ENCODE measurements around the gene ENTR1. TPM values are rescaled to one million over a fixed set of nuclear protein-coding genes. Genes with fewer than 3 reads are reported as not detected.

Gene ENTR1
- total RNA-seq, 6 experiments from 2014 or later = 40.8 to 55.1 (median 43.7) TPM

DNA sequence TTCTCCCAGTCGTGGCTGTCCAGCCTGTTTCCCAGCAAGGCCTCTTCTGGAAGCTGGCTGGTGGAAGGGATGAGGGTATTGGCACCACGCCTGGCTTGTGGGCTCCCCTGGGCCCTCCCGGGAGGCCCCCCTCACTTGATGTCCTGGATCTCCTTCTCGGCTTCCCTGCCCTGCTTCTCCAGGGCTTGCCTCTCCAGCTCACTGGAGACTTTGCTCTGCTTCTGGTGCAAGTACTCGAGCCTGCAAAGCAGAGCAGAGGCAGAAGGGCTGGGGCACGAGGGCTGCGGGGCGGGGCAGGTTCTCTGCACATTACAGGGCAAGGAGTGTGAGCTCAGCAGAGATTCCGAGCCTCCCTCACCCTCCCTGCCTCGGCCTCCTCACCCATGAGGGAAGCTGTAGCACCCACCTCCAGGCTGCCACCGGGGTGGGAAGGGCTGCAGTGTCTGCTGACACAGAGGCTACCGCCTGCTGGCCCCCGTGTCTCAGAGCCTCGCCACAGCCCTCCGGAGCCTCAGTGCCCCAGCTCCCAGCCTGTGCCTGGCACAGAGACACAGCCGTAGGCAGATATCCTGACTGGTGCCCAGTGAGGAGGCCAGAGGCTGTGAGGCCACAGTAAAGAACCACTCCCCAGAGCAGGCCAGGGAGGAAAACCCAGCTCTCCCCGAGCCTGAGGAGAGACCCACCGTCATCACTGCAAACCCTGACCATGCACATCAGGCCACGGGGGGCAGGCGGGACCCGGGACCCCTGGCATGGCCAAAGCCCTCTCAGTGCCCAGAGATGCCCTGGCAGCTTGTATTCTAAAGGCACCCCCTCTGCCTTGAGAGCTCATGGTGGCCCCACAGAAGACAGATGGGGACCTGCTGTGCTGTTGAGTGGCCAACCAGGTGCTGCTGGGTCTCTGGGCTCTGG, 17.6 kb downstream of the ENTR1 start:
- Mint-ChIP-seq H3K4me3 (no peak overlapping the region), H3K27me3 (ENCODE audit: insufficient read depth) (0 out of 2 replicates have a peak, but pooled peaks cover 2% of the 10 kb centered on the region), H3K36me3 (ENCODE audit: low read depth) (peaks cover 20% of the 10 kb centered on the region), H3K27ac (no peak overlapping the region), H3K4me1 (ENCODE audit: low read depth) (no peaks in the 10 kb centered on the region), H3K9me3 (no peaks in the 10 kb centered on the region)
- TF ChIP-seq, protein P1, sequence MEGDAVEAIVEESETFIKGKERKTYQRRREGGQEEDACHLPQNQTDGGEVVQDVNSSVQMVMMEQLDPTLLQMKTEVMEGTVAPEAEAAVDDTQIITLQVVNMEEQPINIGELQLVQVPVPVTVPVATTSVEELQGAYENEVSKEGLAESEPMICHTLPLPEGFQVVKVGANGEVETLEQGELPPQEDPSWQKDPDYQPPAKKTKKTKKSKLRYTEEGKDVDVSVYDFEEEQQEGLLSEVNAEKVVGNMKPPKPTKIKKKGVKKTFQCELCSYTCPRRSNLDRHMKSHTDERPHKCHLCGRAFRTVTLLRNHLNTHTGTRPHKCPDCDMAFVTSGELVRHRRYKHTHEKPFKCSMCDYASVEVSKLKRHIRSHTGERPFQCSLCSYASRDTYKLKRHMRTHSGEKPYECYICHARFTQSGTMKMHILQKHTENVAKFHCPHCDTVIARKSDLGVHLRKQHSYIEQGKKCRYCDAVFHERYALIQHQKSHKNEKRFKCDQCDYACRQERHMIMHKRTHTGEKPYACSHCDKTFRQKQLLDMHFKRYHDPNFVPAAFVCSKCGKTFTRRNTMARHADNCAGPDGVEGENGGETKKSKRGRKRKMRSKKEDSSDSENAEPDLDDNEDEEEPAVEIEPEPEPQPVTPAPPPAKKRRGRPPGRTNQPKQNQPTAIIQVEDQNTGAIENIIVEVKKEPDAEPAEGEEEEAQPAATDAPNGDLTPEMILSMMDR (IDR thresholded peaks at IDR 0.05) = no peak
- no peak for DNase-seq

- Mint-ChIP-seq H3K36me3 (ENCODE audit: low read depth) (peaks cover 26% of the 10 kb centered on the region), H3K9me3 (no peaks in the 10 kb centered on the region), H3K4me1 (ENCODE audit: low read depth) (no peaks in the 10 kb centered on the region), H3K4me3 (no peak overlapping the region), H3K27ac (no peak overlapping the region), H3K27me3 (ENCODE audit: insufficient read depth) (peaks cover 2% of the 10 kb centered on the region; the same call in 1 of the 2 replicates)
- DNase-seq = no peak
- TF ChIP-seq, protein P1 (IDR thresholded peaks at IDR 0.05) = no peak
Measured at GRCh38 chr9:136391737-136392537, 18.5 kb downstream of the ENTR1 start.

GRCh38 chr9:136389396-136389795, 21.0 kb downstream of the ENTR1 start:
- DNase-seq = no peak
- TF ChIP-seq, protein P1 (IDR thresholded peaks at IDR 0.05) = no peak
- Mint-ChIP-seq H3K9me3 (no peaks in the 10 kb centered on the region), H3K27ac (no peak overlapping the region), H3K27me3 (ENCODE audit: insufficient read depth) (peaks cover 2% of the 10 kb centered on the region; the same call in 1 of the 2 replicates), H3K4me1 (ENCODE audit: low read depth) (no peaks in the 10 kb centered on the region), H3K4me3 (no peak overlapping the region), H3K36me3 (ENCODE audit: low read depth) (peaks cover 29% of the 10 kb centered on the region)

DNA sequence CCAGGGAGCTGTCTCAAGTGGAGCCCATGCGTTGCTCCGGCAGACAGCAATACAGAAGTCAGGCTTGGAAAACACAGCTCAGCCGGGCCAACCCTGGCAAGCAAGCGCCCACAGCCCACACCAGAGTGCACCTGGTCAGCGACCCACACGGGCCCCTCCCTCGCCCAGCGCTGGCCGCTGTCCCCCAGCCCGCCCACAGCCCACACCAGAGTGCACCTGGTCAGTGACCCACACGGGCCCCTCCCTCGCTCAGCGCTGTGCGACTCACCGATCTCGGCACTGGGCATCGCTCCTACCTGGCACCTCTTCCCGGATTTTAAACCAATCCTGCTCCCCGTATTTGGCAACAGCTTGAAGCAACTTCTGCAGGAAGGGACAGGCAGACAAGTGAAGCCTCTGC, 23.2 kb downstream of the ENTR1 start:
- Mint-ChIP-seq H3K36me3 (ENCODE audit: low read depth) (peaks cover 29% of the 10 kb centered on the region), H3K4me1 (ENCODE audit: low read depth) (no peaks in the 10 kb centered on the region), H3K27me3 (ENCODE audit: insufficient read depth) (no peaks in the 10 kb centered on the region; the same call in 1 of the 2 replicates), H3K4me3 (no peak overlapping the region), H3K9me3 (no peaks in the 10 kb centered on the region), H3K27ac (no peak overlapping the region)
- DNase-seq = no peak
- TF ChIP-seq, protein P1 (IDR thresholded peaks at IDR 0.05) = no peak

DNA sequence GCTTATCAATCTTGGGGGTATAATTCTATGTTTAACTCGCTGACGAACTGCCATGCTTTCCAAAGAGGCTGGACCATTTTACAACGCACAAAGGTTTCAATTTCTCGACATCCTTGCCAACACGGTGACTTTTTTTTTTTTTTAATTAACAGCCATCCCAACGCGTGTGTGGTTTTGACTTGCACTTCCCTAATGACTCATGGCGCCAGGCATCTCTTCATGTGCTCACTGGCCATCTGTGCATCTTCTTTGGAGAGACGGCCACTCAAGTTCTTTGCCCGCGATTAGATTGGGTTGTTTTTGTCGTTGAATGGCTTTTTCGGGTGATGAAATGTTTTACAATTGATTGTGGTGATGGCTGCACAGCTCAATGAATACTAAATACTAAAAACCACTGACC, 24.4 kb downstream of the ENTR1 start:
- no peaks in the 10 kb centered on the region for H3K4me1 Mint-ChIP-seq (ENCODE audit: low read depth)
- no peak overlapping the region for H3K4me3 Mint-ChIP-seq
- H3K9me3 Mint-ChIP-seq = no peaks in the 10 kb centered on the region
- TF ChIP-seq, protein P1 (IDR thresholded peaks at IDR 0.05) = no peak
- DNase-seq = no peak
- H3K36me3 Mint-ChIP-seq (ENCODE audit: low read depth) = peaks cover 18% of the 10 kb centered on the region
- no peak overlapping the region for H3K27ac Mint-ChIP-seq
- H3K27me3 Mint-ChIP-seq (ENCODE audit: insufficient read depth) = no peaks in the 10 kb centered on the region; the same call in none of the 2 replicates

Data from HFFc6 (cell line).